Mesendoderm (in vitro differentiated cells): ENCODE data around the gene IRX2.

Experiments
- DNase-seq: peaks from one replicate; pipeline ENCODE4 v3.0.0; 2013
- H2AK5ac ChIP-seq: 2 replicates; pipeline ENCODE4 v1.6.1; 2013; ENCODE audit warnings: low read length, inconsistent platforms
- H2BK120ac ChIP-seq: 2 replicates; pipeline ENCODE4 v1.6.1; 2013; ENCODE audit warnings: low read depth, mild to moderate bottlenecking, low read length, moderate library complexity, mixed read lengths
- H2BK15ac ChIP-seq: replicated peaks from 2 replicates; pipeline ENCODE4 v1.6.1; 2013; ENCODE audit warnings: low read depth, mild to moderate bottlenecking, moderate library complexity
- H2BK5ac ChIP-seq: 2 replicates; pipeline ENCODE4 v1.6.1; 2013; ENCODE audit warnings: low read length, inconsistent platforms
- H3K18ac ChIP-seq: 2 replicates; pipeline ENCODE4 v1.6.1; 2013; ENCODE audit warnings: mild to moderate bottlenecking, low read length, mixed read lengths
- H3K23ac ChIP-seq: one replicate; pipeline ENCODE4 v1.6.1; 2013; ENCODE audit warnings: low read length
- H3K27ac ChIP-seq: 2 replicates; pipeline ENCODE4 v1.5.1; 2013; ENCODE audit warnings: low read depth, mild to moderate bottlenecking, inconsistent platforms, low read length, moderate library complexity
- H3K27me3 ChIP-seq: 2 replicates; pipeline ENCODE4 v1.6.1; 2013; ENCODE audit warnings: low read length, control low read depth, mild to moderate bottlenecking, inconsistent platforms; ENCODE audit not compliant: insufficient read depth, poor library complexity
- H3K36me3 ChIP-seq: 2 replicates; pipeline ENCODE4 v1.6.1; 2013; ENCODE audit warnings: low read length, inconsistent platforms; ENCODE audit not compliant: control insufficient read depth, insufficient read depth
- H3K4ac ChIP-seq: one replicate; pipeline ENCODE4 v1.6.1; 2013; ENCODE audit warnings: low read depth, mild to moderate bottlenecking, low read length, moderate library complexity
- H3K4me1 ChIP-seq: 2 replicates; pipeline ENCODE4 v1.6.1; 2013; ENCODE audit warnings: low read depth, low read length, inconsistent platforms; ENCODE audit not compliant: control insufficient read depth
- H3K4me2 ChIP-seq: 2 replicates; pipeline ENCODE4 v1.6.1; 2013; ENCODE audit warnings: low read length
- H3K4me3 ChIP-seq: 2 replicates; pipeline ENCODE4 v1.5.1; 2013; ENCODE audit warnings: mild to moderate bottlenecking, low read length
- H3K56ac ChIP-seq: one replicate; pipeline ENCODE4 v1.6.1; 2013; ENCODE audit warnings: low read length
- H3K79me1 ChIP-seq: 2 replicates; pipeline ENCODE4 v1.6.1; 2013; ENCODE audit warnings: low read length, inconsistent platforms
- H3K79me2 ChIP-seq: 2 replicates; pipeline ENCODE4 v1.6.1; 2013; ENCODE audit warnings: mild to moderate bottlenecking, low read length; ENCODE audit not compliant: control insufficient read depth, insufficient read depth
- H3K9ac ChIP-seq: 2 replicates; pipeline ENCODE4 v1.6.1; 2013; ENCODE audit warnings: low read length, inconsistent platforms
- H4K5ac ChIP-seq: one replicate; pipeline ENCODE4 v1.6.1; 2013; ENCODE audit warnings: low read length
- H4K8ac ChIP-seq: one replicate; pipeline ENCODE4 v1.6.1; 2013; ENCODE audit warnings: low read depth, mild to moderate bottlenecking, control low read depth, low read length, moderate library complexity
- WGBS: extraction: QIAGEN DNeasy Blood & Tissue Kit; methylation state at CpG from one replicate; pipeline ENCODE4 v1.1.7; 2013; ENCODE audit warnings: low lambda C conversion rate, missing lambda C conversion rate; ENCODE audit not compliant: insufficient coverage; ENCODE audit errors: extremely low coverage; 5-methylcytosine and 5-hydroxymethylcytosine counted together

The IRX2 gene

GRCh38 chr5:2740876-2741555, 10.5 kb downstream of the IRX2 start:
- Histone ChIP-seq H3K9ac (no peak overlapping the region), H3K18ac (no peak overlapping the region), H3K4me1 (no peaks in the 10 kb centered on the region), H2BK5ac (no peak overlapping the region), H3K27me3 (peaks cover 65% of the 10 kb centered on the region), H4K5ac (no peak overlapping the region), H3K36me3 (no peaks in the 10 kb centered on the region), H3K79me2 (no peaks in the 10 kb centered on the region), H3K79me1 (no peaks in the 10 kb centered on the region), H2AK5ac (no peak overlapping the region), H2BK120ac (no peak overlapping the region), H3K4me3 (no peak overlapping the region), H4K8ac (no peak overlapping the region), H3K4ac (no peak overlapping the region), H2BK15ac (no peak overlapping the region), H3K56ac (no peak overlapping the region), H3K27ac (no peak overlapping the region), H3K4me2 (no peak overlapping the region), H3K23ac (no peak overlapping the region)
- WGBS = no CpG with 5 or more reads among the region's 25 CpGs
- DNase-seq = no peak

- H3K36me3 ChIP-seq = no peaks in the 10 kb centered on the region
- no peak overlapping the region for H3K23ac ChIP-seq
- H3K4me1 ChIP-seq = no peaks in the 10 kb centered on the region
- no peak overlapping the region for H2BK15ac ChIP-seq
- H3K4me2 ChIP-seq = peak overlapping the region; percentile 15
- H2AK5ac ChIP-seq = no peak overlapping the region
- H4K5ac ChIP-seq = no peak overlapping the region
- no peak overlapping the region for H3K27ac ChIP-seq
- H3K4ac ChIP-seq = no peak overlapping the region
- H3K79me1 ChIP-seq = no peaks in the 10 kb centered on the region
- no peak overlapping the region for H2BK5ac ChIP-seq
- H3K18ac ChIP-seq = no peak overlapping the region
- H3K4me3 ChIP-seq = no peak overlapping the region
- DNase-seq = peak; percentile 30
- no peak overlapping the region for H2BK120ac ChIP-seq
- no peaks in the 10 kb centered on the region for H3K79me2 ChIP-seq
- H3K56ac ChIP-seq = peak overlapping the region; percentile 25
- no CpG with 5 or more reads among the region's 59 CpGs for WGBS
- peaks cover 63% of the 10 kb centered on the region for H3K27me3 ChIP-seq
- H3K9ac ChIP-seq = no peak overlapping the region
- no peak overlapping the region for H4K8ac ChIP-seq
Observed at GRCh38 chr5:2740051-2740875, 11.2 kb downstream of the IRX2 start.

- Histone ChIP-seq H3K27ac (no peak overlapping the region), H2BK5ac (no peak overlapping the region), H3K9ac (no peak overlapping the region), H4K8ac (no peak overlapping the region), H3K79me1 (no peaks in the 10 kb centered on the region), H4K5ac (no peak overlapping the region), H3K4me2 (peak overlapping the region; percentile 29), H2BK120ac (no peak overlapping the region), H3K23ac (no peak overlapping the region), H3K79me2 (no peaks in the 10 kb centered on the region), H2BK15ac (no peak overlapping the region), H3K56ac (no peak overlapping the region), H3K36me3 (no peaks in the 10 kb centered on the region), H3K4ac (no peak overlapping the region), H2AK5ac (no peak overlapping the region), H3K27me3 (peaks cover 60% of the 10 kb centered on the region), H3K4me1 (no peaks in the 10 kb centered on the region), H3K4me3 (no peak overlapping the region), H3K18ac (no peak overlapping the region)
- DNase-seq = peak; percentile 43
- no CpG with 5 or more reads among the region's 68 CpGs for WGBS
Observed at GRCh38 chr5:2739360-2740050, 12.0 kb downstream of the IRX2 start.

GRCh38 chr5:2738700-2739359, 12.6 kb downstream of the IRX2 start:
- DNase-seq = no peak
- H3K4me2 ChIP-seq = peak overlapping the region; percentile 29
- H3K4me3 ChIP-seq = no peak overlapping the region
- no peak overlapping the region for H3K9ac ChIP-seq
- no peaks in the 10 kb centered on the region for H3K79me1 ChIP-seq
- no peak overlapping the region for H2BK5ac ChIP-seq
- H3K27me3 ChIP-seq = peaks cover 57% of the 10 kb centered on the region
- H3K23ac ChIP-seq = no peak overlapping the region
- no peak overlapping the region for H4K5ac ChIP-seq
- H2BK15ac ChIP-seq = no peak overlapping the region
- no peaks in the 10 kb centered on the region for H3K79me2 ChIP-seq
- WGBS = no CpG with 5 or more reads among the region's 54 CpGs
- H3K56ac ChIP-seq = no peak overlapping the region
- no peak overlapping the region for H2AK5ac ChIP-seq
- no peak overlapping the region for H3K18ac ChIP-seq
- no peak overlapping the region for H4K8ac ChIP-seq
- H3K4ac ChIP-seq = no peak overlapping the region
- no peak overlapping the region for H3K27ac ChIP-seq
- H3K4me1 ChIP-seq = no peaks in the 10 kb centered on the region
- no peaks in the 10 kb centered on the region for H3K36me3 ChIP-seq
- H2BK120ac ChIP-seq = no peak overlapping the region

- no peak overlapping the region for H3K4me3 ChIP-seq
- H2BK5ac ChIP-seq = no peak overlapping the region
- H2BK120ac ChIP-seq = no peak overlapping the region
- H4K8ac ChIP-seq = no peak overlapping the region
- no peak overlapping the region for H2BK15ac ChIP-seq
- no peak for DNase-seq
- no peak overlapping the region for H3K4me2 ChIP-seq
- H3K4me1 ChIP-seq = no peaks in the 10 kb centered on the region
- H3K27me3 ChIP-seq = peaks cover 51% of the 10 kb centered on the region
- H3K9ac ChIP-seq = no peak overlapping the region
- H3K27ac ChIP-seq = no peak overlapping the region
- H2AK5ac ChIP-seq = no peak overlapping the region
- H3K56ac ChIP-seq = no peak overlapping the region
- H4K5ac ChIP-seq = no peak overlapping the region
- WGBS = no CpG with 5 or more reads among the region's 10 CpGs
- H3K79me1 ChIP-seq = no peaks in the 10 kb centered on the region
- H3K23ac ChIP-seq = no peak overlapping the region
- H3K79me2 ChIP-seq = no peaks in the 10 kb centered on the region
- no peak overlapping the region for H3K4ac ChIP-seq
- H3K18ac ChIP-seq = no peak overlapping the region
- no peaks in the 10 kb centered on the region for H3K36me3 ChIP-seq
Observed at GRCh38 chr5:2738156-2738699, 13.2 kb downstream of the IRX2 start.
